Prostate gland (tissue), 2 donors: ENCODE results near the gene SUSD1. TPM values are rescaled to one million over a fixed set of nuclear protein-coding genes. Genes with fewer than 3 reads are reported as not detected.

ENCODE experiments used
- DNase-seq: peaks from one replicate; pipeline ENCODE4 v3.0.0-alpha.2; 2019; ENCODE audit warnings: low spot score
- H3K27ac ChIP-seq, 2 donors: fragments of 200-600 bp; sonication (generic); 2 replicates each; pipeline ENCODE4 v1.5.1; 2017 to 2019
- H3K27me3 ChIP-seq: fragments of 200-600 bp; sonication (generic); replicated peaks from 2 replicates; pipeline ENCODE4 v1.5.1; 2019; ENCODE audit not compliant: insufficient read depth
- H3K36me3 ChIP-seq, 2 donors: fragments of 200-600 bp; sonication (generic); 1 replicate in 1 of 2; 2 replicates in 1 of 2; pipeline versions ENCODE4 v1.5.1 to v1.8.1; 2017 to 2019
- H3K4me1 ChIP-seq: fragments of 200-600 bp; sonication (generic); replicated peaks from 2 replicates; pipeline ENCODE4 v1.5.1; 2019
- H3K4me3 ChIP-seq, 2 donors: fragments of 200-600 bp; sonication (generic); 2 replicates each; pipeline ENCODE4 v1.5.1; 2017 to 2019
- H3K9me3 ChIP-seq: fragments of 200-600 bp; sonication (generic); 2 replicates; pipeline ENCODE4 v1.5.1; 2017
- CTCF ChIP-seq, 4 experiments: fragments of 200-600 bp in 2 of 4; fragments of 450-650 bp in 2 of 4; sonication (generic) in 2 of 4; IDR thresholded peaks; 1 replicate in 3 of 4; 2 replicates in 1 of 4; pipeline ENCODE4 v1.5.1; 2016 to 2019; ENCODE audit warnings: antibody characterized with exemption in 4 of 4, mild to moderate bottlenecking in 2 of 4, moderate library complexity in 2 of 4
- POLR2A ChIP-seq: fragments of 450-650 bp; IDR thresholded peaks from one replicate; pipeline ENCODE4 v1.6.1; 2016; ENCODE audit warnings: antibody characterized with exemption, mild to moderate bottlenecking
- POLR2AphosphoS5 ChIP-seq: sonication (generic); formaldehyde crosslinking; IDR thresholded peaks from one replicate; pipeline ENCODE4 v1.6.1; 2017; ENCODE audit warnings: antibody characterized with exemption
- WGBS: methylation state at CpG from one replicate; pipeline ENCODE4 v1.1.5; 2018; 5-methylcytosine and 5-hydroxymethylcytosine counted together
- intact Hi-C: fragments of 100-400 bp; cut with DNase I; formaldehyde crosslinking; loops from one replicate; pipeline ENCODE4 v1.14.2; 2022
- total RNA-seq, 2 donors: library from RNA; depleted of rRNA; stranded (reverse); fragments of >200 nt; gene quantifications; one replicate each; pipeline ENCODE4 v1.1.0, GENCODE V29; 2016

SUSD1 gene
- total RNA-seq, result 10 to 100 TPM; 10.6 to 34.8 TPM

- 11% methylated on average over 16 of the region's 88 CpGs for WGBS
- peaks cover 4% of the 10 kb centered on the region for H3K4me1 ChIP-seq
- TF ChIP-seq CTCF (IDR thresholded peaks at IDR 0.05) (no peak), POLR2A (no peak), POLR2AphosphoS5 (no peak)
- H3K36me3 ChIP-seq, result no peaks in the 10 kb centered on the region
- no peaks in the 10 kb centered on the region for H3K9me3 ChIP-seq
- peak within 1 kb of the TSS; percentile 66 to 67 for H3K27ac ChIP-seq
- intact Hi-C loops, result no loop called here
- no peak for DNase-seq
- peak within 1 kb of the TSS; percentile 71 to 77 for H3K4me3 ChIP-seq
- H3K27me3 ChIP-seq, result no peaks in the 10 kb centered on the region
These were observed at the start of gene SUSD1 for GRCh38 chr9:112174965-112175795. SUSD1 (minus strand) TSS chr9:112175297; CDS start chr9:112175235, 62 bp downstream.

GRCh38 chr9:112224401-112225289, 49.5 kb upstream of the SUSD1 start:
- H3K4me3 ChIP-seq, result no peak overlapping the region
- no peaks in the 10 kb centered on the region for H3K9me3 ChIP-seq
- intact Hi-C loops, result no loop called here
- no peaks in the 10 kb centered on the region for H3K27me3 ChIP-seq
- peaks cover 0 to 3% of the 10 kb centered on the region in 2 donors for H3K36me3 ChIP-seq
- TF ChIP-seq CTCF (IDR thresholded peaks at IDR 0.05), result no peak
- no peak for TF ChIP-seq POLR2A
- TF ChIP-seq POLR2AphosphoS5, result no peak
- H3K4me1 ChIP-seq, result no peaks in the 10 kb centered on the region
- H3K27ac ChIP-seq, result no peak overlapping the region
- no peak for DNase-seq
- 95% methylated on average over 4 of the region's 4 CpGs for WGBS

DNA sequence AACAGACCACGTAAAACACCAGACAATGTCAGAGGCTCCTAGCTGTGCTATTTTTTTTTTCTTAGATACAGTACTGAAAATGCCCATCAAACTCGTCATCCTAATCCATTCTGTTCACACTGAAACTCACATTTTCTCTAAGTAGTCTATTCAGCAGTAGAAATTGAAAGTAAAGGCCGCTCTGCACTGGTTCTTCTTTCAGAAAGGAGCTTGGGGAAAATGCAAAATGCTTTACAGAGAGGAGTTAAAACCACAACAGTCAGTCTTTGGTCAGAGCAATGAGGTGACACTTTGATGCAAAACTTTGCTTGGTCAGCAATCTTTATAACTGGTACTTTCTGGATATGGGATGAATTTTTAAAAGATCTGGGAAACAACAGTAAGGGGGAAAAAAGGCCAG, 43.8 kb upstream of the SUSD1 start:
- TF ChIP-seq POLR2AphosphoS5 (no peak), CTCF (IDR thresholded peaks at IDR 0.05) (no peak)
- 83% methylated on average over 3 of the region's 3 CpGs for WGBS
- H3K27ac ChIP-seq, result no peak overlapping the region
- no peak overlapping the region for H3K4me3 ChIP-seq
- H3K9me3 ChIP-seq, result no peaks in the 10 kb centered on the region
- intact Hi-C loops, result no loop called here
- no peaks in the 10 kb centered on the region for H3K4me1 ChIP-seq
- H3K27me3 ChIP-seq, result no peaks in the 10 kb centered on the region
- DNase-seq, result no peak
- no peaks in the 10 kb centered on the region for H3K36me3 ChIP-seq

GRCh38 chr9:112212926-112213325, 37.8 kb upstream of the SUSD1 start:
- no peak overlapping the region for H3K27ac ChIP-seq
- WGBS, result 95% methylated on average over 2 of the region's 2 CpGs
- no peaks in the 10 kb centered on the region for H3K9me3 ChIP-seq
- no peaks in the 10 kb centered on the region for H3K27me3 ChIP-seq
- intact Hi-C loops, result no loop called here
- H3K4me1 ChIP-seq, result no peaks in the 10 kb centered on the region
- no peaks in the 10 kb centered on the region for H3K36me3 ChIP-seq
- H3K4me3 ChIP-seq, result no peak overlapping the region
- no peak for DNase-seq
- TF ChIP-seq CTCF (IDR thresholded peaks at IDR 0.05) (no peak), POLR2A (no peak), POLR2AphosphoS5 (no peak)
